Esophagus muscularis mucosa (tissue), 4 donors: ENCODE data around the gene CCDC184. TPM values are rescaled to one million over a fixed set of nuclear protein-coding genes. Genes with fewer than 3 reads are reported as not detected.
A peak's percentile ranks its signal among the peaks of the same experiment; 100 is the strongest.

Experiments used
- DNase-seq: peaks from one replicate; pipeline ENCODE4 v3.0.0-alpha.2; 2017; ENCODE audit errors: extremely low spot score
- H3K27ac ChIP-seq, 4 donors: fragments of 200-600 bp; sonication (generic); replicated peaks in 1 of 4; 1 replicate in 3 of 4; 2 replicates in 1 of 4; pipeline ENCODE4 v1.5.1; 2016 to 2019; ENCODE audit warnings: mild to moderate bottlenecking in 1 of 4
- H3K27me3 ChIP-seq, 4 donors: fragments of 200-600 bp; sonication (generic); one replicate each; pipeline versions ENCODE4 v1.5.1 to v1.6.0; 2016 to 2019
- H3K36me3 ChIP-seq, 4 donors: fragments of 200-600 bp; sonication (generic); one replicate each; pipeline ENCODE4 v1.5.1; 2016 to 2019
- H3K4me1 ChIP-seq, 4 donors: fragments of 200-600 bp; sonication (generic); one replicate each; pipeline ENCODE4 v1.5.1; 2016 to 2019
- H3K4me3 ChIP-seq, 4 donors: fragments of 200-600 bp; sonication (generic); 1 replicate in 2 of 4; 2 replicates in 2 of 4; pipeline ENCODE4 v1.5.1; 2016 to 2019; ENCODE audit warnings: mild to moderate bottlenecking in 4 of 4, moderate library complexity in 1 of 4
- H3K9me3 ChIP-seq, 4 donors: fragments of 200-600 bp; sonication (generic); 1 replicate in 3 of 4; 2 replicates in 1 of 4; pipeline ENCODE4 v1.5.1; 2016 to 2019
- EP300 ChIP-seq: sonication (generic); formaldehyde crosslinking; IDR thresholded peaks from one replicate; pipeline ENCODE4 v1.6.1; 2017; ENCODE audit warnings: antibody characterized with exemption
- POLR2A ChIP-seq: fragments of 450-650 bp; IDR thresholded peaks from one replicate; pipeline ENCODE4 v1.6.1; 2017; ENCODE audit warnings: antibody characterized with exemption, moderate library complexity, mild to moderate bottlenecking, low read depth
- POLR2AphosphoS5 ChIP-seq, 2 donors: sonication (generic); formaldehyde crosslinking; IDR thresholded peaks; one replicate each; pipeline ENCODE4 v1.6.1; 2017; ENCODE audit warnings: antibody characterized with exemption in 2 of 2
- WGBS: methylation state at CpG from one replicate; pipeline ENCODE4 v1.1.5; 2018; 5-methylcytosine and 5-hydroxymethylcytosine counted together
- intact Hi-C: fragments of 100-400 bp; cut with DNase I; formaldehyde crosslinking; loops from one replicate; pipeline ENCODE4 v1.15.1; 2023
- total RNA-seq, 4 donors: library from RNA; depleted of rRNA; stranded (reverse); fragments of >200 nt; gene quantifications; one replicate each; pipeline versions ENCODE4 v1.1.0 to v1.2.1, GENCODE V29; 2016
- TF ChIP-seq, protein P1 (sequence below), 3 experiments: fragments of 200-600 bp in 2 of 3; fragments of 450-650 bp in 1 of 3; sonication (generic) in 2 of 3; IDR thresholded peaks; one replicate each; pipeline ENCODE4 v1.5.1; 2017 to 2019; ENCODE audit warnings: antibody characterized with exemption in 3 of 3, mild to moderate bottlenecking in 2 of 3, moderate library complexity in 1 of 3

CCDC184 gene
- total RNA-seq, 4 donors from 2014 or later = 0.66 to 2.5 (median 1.7) TPM

GRCh38 chr12:48164451-48164850 is 19.0 kb upstream of the CCDC184 start:
- H3K27ac ChIP-seq = no peak overlapping the region
- peaks cover 0 to 27% (median 0%) of the 10 kb centered on the region in 4 donors for H3K27me3 ChIP-seq
- intact Hi-C loops = no loop called here
- H3K4me1 ChIP-seq = no peaks in the 10 kb centered on the region
- no peak for DNase-seq
- TF ChIP-seq, protein P1, sequence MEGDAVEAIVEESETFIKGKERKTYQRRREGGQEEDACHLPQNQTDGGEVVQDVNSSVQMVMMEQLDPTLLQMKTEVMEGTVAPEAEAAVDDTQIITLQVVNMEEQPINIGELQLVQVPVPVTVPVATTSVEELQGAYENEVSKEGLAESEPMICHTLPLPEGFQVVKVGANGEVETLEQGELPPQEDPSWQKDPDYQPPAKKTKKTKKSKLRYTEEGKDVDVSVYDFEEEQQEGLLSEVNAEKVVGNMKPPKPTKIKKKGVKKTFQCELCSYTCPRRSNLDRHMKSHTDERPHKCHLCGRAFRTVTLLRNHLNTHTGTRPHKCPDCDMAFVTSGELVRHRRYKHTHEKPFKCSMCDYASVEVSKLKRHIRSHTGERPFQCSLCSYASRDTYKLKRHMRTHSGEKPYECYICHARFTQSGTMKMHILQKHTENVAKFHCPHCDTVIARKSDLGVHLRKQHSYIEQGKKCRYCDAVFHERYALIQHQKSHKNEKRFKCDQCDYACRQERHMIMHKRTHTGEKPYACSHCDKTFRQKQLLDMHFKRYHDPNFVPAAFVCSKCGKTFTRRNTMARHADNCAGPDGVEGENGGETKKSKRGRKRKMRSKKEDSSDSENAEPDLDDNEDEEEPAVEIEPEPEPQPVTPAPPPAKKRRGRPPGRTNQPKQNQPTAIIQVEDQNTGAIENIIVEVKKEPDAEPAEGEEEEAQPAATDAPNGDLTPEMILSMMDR (IDR thresholded peaks at IDR 0.05) = no peak
- H3K4me3 ChIP-seq = no peak overlapping the region
- 74% methylated on average over 2 of the region's 2 CpGs for WGBS
- no peaks in the 10 kb centered on the region for H3K36me3 ChIP-seq
- H3K9me3 ChIP-seq = no peaks in the 10 kb centered on the region

DNA sequence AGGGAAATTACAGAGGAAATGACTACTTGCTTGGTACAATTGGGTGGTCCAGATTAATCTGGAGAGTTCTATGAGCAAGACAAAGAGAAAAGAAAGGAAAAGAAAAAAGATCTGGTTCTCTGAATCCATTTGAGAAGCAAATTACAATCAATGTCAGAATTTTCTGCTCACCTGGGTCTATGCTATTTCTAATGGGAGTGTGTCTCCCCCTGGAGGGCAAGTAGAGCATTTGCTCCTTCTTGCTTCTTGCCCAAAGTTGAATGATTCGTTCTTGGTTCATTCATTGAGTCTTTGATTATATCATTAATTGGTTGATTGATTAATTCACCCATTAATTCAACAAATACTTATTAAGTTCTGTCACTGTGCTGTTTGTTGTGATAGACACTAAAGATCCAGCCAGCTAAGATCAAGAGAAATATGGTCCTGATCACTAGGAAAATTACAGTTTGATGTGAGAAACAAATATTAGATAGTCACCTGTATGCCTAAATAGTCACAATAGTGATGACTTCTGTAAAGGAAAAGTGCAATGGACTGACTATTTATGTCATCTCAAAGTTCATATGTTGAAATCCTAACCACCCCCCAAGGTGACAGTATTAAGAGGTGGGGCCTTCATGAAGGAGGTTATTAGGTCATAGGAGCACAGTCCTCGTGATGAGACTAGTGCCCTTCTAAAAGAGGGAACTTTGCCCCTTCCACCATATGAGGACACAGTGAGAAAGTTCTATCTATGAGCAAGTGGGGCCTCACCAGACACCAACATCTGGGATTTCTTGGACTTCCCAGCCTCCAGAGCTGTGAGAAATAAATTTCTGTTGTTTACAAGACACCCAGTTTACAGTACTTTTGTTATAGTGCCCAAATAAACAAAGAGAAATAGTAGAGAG is 18.1 kb upstream of the CCDC184 start:
- Histone ChIP-seq H3K4me1 (no peaks in the 10 kb centered on the region), H3K27me3 (peaks cover 0 to 27% (median 0%) of the 10 kb centered on the region in 4 donors), H3K27ac (no peak overlapping the region), H3K4me3 (no peak overlapping the region), H3K9me3 (no peaks in the 10 kb centered on the region), H3K36me3 (no peaks in the 10 kb centered on the region)
- no peak for DNase-seq
- 17% methylated on average over 2 of the region's 2 CpGs for WGBS
- intact Hi-C loops = no loop called here
- TF ChIP-seq, protein P1 (IDR thresholded peaks at IDR 0.05) = peak; percentile 87 to 95 (median 89)
- no peak for TF ChIP-seq POLR2A

DNA sequence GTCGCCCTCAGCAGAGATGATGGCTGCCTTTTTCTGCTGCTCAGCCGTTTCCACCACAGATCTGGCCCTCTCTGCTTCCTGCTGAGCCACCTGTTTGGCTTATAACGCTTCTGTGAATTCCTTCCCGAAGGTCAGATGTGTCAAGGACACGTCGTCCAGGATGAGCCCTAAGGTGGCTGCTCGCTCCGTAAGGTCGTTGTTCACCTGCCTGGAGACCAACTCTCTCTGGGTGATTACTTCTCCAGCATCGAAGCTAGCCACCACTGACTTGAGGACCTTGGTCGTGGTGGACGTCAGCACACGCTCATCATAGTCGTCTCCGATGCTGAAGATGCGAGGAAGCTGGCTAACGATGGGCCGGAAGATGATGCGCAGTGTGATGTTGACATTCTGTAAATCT is 14.4 kb upstream of the CCDC184 start:
- Histone ChIP-seq H3K27ac (no peak overlapping the region), H3K36me3 (no peaks in the 10 kb centered on the region), H3K4me1 (no peaks in the 10 kb centered on the region), H3K9me3 (no peaks in the 10 kb centered on the region), H3K4me3 (no peak overlapping the region), H3K27me3 (peaks cover 0 to 23% (median 0%) of the 10 kb centered on the region in 4 donors)
- DNase-seq = no peak
- intact Hi-C loops = no loop called here
- TF ChIP-seq, protein P1 (IDR thresholded peaks at IDR 0.05) = no peak
- TF ChIP-seq POLR2A (no peak), POLR2AphosphoS5 (IDR thresholded peaks at IDR 0.05) (no peak), EP300 (no peak)
- 86% methylated on average over 17 of the region's 19 CpGs for WGBS

DNA sequence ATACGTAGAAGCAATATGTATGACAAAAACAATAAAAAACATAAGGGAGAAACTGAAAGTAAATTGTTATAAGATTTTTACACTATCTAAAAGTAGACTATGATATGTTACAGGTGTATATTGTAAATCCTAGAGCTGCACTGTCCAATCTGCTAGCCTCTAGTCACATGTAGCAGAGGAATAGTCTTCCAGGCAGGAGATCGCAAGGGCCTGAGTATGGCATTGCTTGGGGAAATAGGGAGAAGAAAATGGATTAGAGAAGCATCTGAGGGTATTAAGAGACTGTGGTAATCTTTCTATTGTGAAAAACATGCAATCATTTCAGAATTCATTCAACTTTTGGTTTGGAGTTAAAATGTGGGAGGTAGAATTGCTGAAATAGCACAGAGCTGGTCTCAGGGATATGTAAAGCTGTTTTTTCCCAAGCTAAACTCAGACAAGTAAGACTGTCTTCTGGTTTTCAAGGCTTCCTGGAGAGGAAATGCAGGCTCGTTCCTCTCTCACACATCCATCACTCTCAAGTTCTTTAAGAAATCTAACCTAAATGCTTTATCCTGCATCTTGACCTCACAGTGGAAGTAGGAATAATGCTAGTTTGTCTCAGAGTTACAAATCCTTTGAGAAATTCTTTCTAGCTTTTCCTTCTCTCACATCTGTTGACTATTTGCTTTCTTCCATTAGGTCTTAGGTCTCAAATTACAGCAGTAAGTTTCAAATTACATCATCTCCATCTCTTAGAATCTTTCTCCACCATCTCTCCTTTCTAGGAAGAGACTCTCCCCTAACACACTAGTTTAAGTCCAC is 7.6 kb upstream of the CCDC184 start:
- no peak for DNase-seq
- WGBS = 59% methylated on average over 3 of the region's 3 CpGs
- Histone ChIP-seq H3K4me1 (no peaks in the 10 kb centered on the region), H3K27me3 (peaks cover 0 to 25% (median 1%) of the 10 kb centered on the region in 4 donors), H3K9me3 (no peaks in the 10 kb centered on the region), H3K27ac (no peak overlapping the region), H3K4me3 (no peak overlapping the region), H3K36me3 (no peaks in the 10 kb centered on the region)
- no peak for TF ChIP-seq POLR2A
- TF ChIP-seq, protein P1 (IDR thresholded peaks at IDR 0.05) = no peak
- no peak for TF ChIP-seq EP300
- TF ChIP-seq POLR2AphosphoS5 (IDR thresholded peaks at IDR 0.05) = no peak
- intact Hi-C loops = no loop called here
